ENCODE measurements around the gene GPR12. TPM values are rescaled to one million over a fixed set of nuclear protein-coding genes. Genes with fewer than 3 reads are reported as not detected.

The GPR12 gene
- total RNA-seq, 1 donor from 2014 or later = not detected

- peak; percentile 36 for DNase-seq (ENCODE audit: extremely low read depth, low read depth, low spot score)
These were observed 53.2 kb downstream of the GPR12 start for GRCh38 chr13:26707122-26708006.

GRCh38 chr13:26706381-26706780 is 54.2 kb downstream of the GPR12 start:
- DNase-seq (ENCODE audit: extremely low read depth, low read depth, low spot score) = no peak

- DNase-seq (ENCODE audit: extremely low read depth, low read depth, low spot score) = no peak
These were observed 55.0 kb downstream of the GPR12 start for GRCh38 chr13:26705536-26705935.

Other genes starting within 250 kb of the GPR12 start
- 9.4 and 15.6 TPM in 2 replicates for gene WASF3, start 203.1 kb downstream of the GPR12 start, total RNA-seq